ENCODE results near the gene UBB.

Gene UBB

DNA sequence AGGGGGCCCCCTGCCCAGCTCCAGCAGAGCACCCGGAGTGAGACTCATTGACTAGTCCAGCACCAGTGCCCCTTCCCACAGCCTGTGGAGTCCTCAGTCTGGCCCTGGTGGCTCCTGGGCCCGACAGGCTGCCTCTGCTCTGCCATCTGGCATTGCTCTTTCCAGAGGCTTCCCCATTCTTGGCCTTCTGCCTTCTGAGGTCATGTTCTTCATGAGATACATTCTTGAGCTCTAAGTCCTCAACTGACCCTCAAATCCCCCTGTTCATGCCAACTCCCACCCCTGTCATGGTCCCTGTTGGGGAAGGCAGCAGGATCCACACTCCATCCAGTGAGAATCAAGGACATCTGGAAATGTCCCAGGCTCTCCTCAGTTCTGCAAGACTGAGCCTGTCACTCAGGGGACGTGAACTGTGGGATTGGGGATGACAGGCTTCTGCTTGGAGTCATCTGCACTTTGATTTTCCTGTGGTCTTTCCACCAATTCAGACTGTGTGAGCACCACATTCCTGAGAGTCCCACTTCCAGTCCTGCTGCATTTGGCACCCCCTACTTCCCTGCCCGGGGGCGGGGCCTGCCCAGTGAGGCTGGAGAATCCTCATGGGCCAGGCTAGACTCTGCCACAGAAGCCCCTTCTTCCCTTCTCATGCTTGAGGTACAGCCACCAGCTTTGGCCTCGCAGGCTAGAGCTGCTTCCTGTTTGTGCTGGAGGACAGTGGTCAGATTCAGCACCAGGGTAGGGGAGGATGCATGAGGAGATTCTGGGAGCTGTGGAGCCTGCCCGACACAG is 37.2 kb downstream of the UBB start:
- DNase-seq (ENCODE audit: low read depth in 2 of 2): no peak

- DNase-seq (ENCODE audit: low read depth in 2 of 2): no peak
Observed at GRCh38 chr17:16418685-16419068, 37.8 kb downstream of the UBB start.

- peak in 1 of 2 donors; percentile 62 for DNase-seq (ENCODE audit: low read depth in 2 of 2)
Observed at GRCh38 chr17:16419074-16419928, 38.4 kb downstream of the UBB start.

DNA sequence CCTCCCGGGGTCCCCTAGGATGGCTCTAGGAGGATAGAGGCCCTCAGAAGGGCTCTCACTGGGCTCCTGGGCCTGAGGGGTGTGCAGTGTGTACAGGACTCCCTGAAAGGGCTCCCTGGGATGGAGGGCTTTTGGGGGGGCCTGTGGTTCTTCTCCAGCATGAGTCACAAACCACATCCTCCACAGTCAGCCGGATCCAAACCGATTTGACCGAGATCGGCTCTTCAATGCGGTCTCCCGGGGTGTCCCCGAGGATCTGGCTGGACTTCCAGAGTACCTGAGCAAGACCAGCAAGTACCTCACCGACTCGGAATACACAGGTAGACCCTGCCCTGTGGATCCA is 39.0 kb downstream of the UBB start:
- DNase-seq (ENCODE audit: low read depth in 2 of 2): no peak

- DNase-seq (ENCODE audit: low read depth in 2 of 2): no peak
Observed at GRCh38 chr17:16422416-16422815, 41.5 kb downstream of the UBB start.

DNA sequence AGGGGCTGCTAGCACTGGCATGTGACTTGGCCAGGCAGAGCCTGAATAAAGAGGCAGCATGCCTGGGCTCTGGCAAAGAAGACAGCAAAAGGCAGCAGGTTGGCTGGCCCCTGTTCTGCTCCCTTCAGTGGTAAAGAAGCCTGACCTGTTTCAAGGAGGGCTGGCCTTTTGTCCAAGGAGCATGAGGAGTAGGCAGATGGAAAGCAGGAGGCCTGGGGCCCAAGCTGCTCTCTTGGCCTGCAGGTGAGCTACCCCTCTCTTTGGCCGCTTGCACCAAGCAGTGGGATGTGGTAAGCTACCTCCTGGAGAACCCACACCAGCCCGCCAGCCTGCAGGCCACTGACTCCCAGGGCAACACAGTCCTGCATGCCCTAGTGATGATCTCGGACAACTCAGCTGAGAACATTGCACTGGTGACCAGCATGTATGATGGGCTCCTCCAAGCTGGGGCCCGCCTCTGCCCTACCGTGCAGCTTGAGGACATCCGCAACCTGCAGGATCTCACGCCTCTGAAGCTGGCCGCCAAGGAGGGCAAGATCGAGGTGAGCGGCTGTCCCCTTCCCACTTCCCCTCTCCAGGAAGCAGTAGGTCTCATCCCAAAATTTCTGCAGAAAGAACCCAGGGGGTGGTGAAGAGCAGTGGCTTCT is 42.5 kb downstream of the UBB start:
- DNase-seq (ENCODE audit: low read depth in 2 of 2): no peak

DNA sequence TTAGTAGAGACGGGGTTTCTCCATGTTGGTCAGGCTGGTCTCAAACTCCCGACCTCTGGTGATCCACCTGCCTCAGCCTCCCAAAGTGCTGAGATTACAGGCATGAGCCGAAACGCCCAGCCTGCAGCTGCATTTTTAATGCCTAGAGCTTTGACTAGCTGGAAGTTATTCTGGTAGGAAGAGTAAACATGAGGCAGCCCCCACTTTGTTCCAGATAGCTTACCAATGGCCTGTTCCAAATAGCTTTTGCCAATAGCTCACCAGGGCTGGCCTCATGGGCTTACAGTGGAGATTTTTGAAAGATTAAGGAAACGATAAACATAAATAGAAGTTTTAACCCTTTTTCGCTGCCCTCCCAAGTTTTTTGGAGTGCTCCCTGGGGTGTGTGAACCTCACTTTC is 44.3 kb downstream of the UBB start:
- DNase-seq (ENCODE audit: low read depth in 2 of 2): no peak

- no peak for DNase-seq (ENCODE audit: low read depth in 2 of 2)
Observed at GRCh38 chr17:16425698-16426659, 45.1 kb downstream of the UBB start.

- no peak for DNase-seq (ENCODE audit: low read depth in 2 of 2)
Observed at GRCh38 chr17:16427020-16427419, 46.1 kb downstream of the UBB start.

- DNase-seq (ENCODE audit: low read depth in 2 of 2): no peak
Observed at GRCh38 chr17:16428098-16428882, 47.4 kb downstream of the UBB start.

DNA sequence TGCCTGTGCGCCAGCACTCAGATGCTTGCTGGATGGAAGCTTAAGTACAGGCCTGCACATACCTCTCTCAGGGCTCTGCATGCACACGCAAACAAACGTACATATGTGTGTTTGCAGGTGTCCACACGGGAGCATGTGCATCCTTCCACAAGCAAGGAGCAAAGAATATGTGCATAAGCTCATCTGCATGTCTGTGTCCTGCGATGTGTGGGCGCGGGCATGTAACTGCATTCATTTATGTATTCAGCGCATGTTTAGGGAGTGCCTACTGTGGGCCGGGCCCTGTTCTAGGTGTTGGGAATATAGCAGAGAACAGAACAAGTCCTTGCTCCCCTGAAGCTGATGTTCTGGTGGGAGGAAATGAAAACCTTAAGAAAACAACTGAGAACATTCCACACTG is 48.2 kb downstream of the UBB start:
- DNase-seq (ENCODE audit: low read depth in 2 of 2): no peak

GRCh38 chr17:16430650-16431049 is 49.8 kb downstream of the UBB start:
- DNase-seq (ENCODE audit: low read depth in 2 of 2): no peak

DNA sequence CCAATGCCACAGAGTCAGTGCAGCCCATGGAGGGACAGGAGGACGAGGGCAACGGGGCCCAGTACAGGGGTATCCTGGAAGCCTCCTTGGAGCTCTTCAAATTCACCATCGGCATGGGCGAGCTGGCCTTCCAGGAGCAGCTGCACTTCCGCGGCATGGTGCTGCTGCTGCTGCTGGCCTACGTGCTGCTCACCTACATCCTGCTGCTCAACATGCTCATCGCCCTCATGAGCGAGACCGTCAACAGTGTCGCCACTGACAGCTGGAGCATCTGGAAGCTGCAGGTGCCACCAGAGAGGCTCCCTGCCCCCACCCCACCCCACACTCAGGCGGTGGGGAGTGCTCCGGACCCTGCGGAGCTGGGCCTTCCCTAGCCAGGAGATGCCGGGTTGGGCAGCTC is 51.1 kb downstream of the UBB start:
- no peak for DNase-seq (ENCODE audit: low read depth in 2 of 2)

All from activated CD8-positive, alpha-beta memory T cell treated with anti-CD3 and anti-CD28 coated beads for 4 hours (primary cell).